Mononuclear cell (primary cell): Measurements from ENCODE around the gene HRNR. TPM values are rescaled to one million over a fixed set of nuclear protein-coding genes. Genes with fewer than 3 reads are reported as not detected.
"Not testable (repeated sequence)": the region's sequence is repeated elsewhere in the genome, so short reads cannot be mapped to it uniquely, and the experiment has no call there.

Experiments used
- H3K27me3 ChIP-seq: 2 replicates; pipeline ENCODE4 v1.6.0; 2011; ENCODE audit warnings: low read length, control low read depth; ENCODE audit not compliant: insufficient read depth
- H3K4me1 ChIP-seq: 2 replicates; pipeline ENCODE4 v1.5.1; 2011; ENCODE audit warnings: mild to moderate bottlenecking, low read length, control low read depth; ENCODE audit not compliant: insufficient read depth
- H3K4me3 ChIP-seq: 2 replicates; pipeline ENCODE4 v1.5.1; 2011; ENCODE audit warnings: mild to moderate bottlenecking, low read length, moderate library complexity
- H3K9me3 ChIP-seq: 2 replicates; pipeline ENCODE4 v1.5.1; 2011; ENCODE audit warnings: low read depth, mild to moderate bottlenecking, control low read depth, low read length
- total RNA-seq: library from RNA; depleted of rRNA; stranded (reverse); fragments of >200 nt; gene quantifications from one replicate; pipeline ENCODE4 v1.2.3, GENCODE V29; 2012

Gene HRNR
- total RNA-seq = under 0.01 TPM

DNA sequence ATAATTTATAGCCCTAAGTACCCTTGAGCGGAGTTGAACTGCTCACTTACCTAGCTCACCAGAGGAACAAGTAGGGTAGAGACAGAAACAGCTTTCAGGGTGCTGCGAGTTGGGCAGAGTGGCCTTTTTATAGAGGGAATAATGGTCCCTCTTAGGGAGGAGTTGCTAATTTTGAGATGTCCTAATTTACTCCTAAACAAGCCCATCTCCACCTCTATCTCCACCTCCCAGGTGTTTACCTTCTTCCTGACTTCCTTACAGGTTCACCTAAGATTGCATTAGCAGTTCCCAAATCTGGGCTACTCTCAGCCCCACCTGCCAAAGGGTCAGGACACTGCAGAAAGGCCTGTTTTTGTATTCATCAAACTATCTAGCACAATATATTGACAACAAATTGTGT is at the start of gene HRNR:
TSS of gene HRNR (minus strand) at position 101 of the 400 bp plus-strand sequence. CDS start 940 bp downstream, outside the sequence.
- no peaks in the 10 kb centered on the region for H3K27me3 ChIP-seq
- peaks cover 4% of the 10 kb centered on the region for H3K9me3 ChIP-seq
- H3K4me1 ChIP-seq = no peaks in the 10 kb centered on the region
- no peak within 1 kb of the TSS for H3K4me3 ChIP-seq

DNA sequence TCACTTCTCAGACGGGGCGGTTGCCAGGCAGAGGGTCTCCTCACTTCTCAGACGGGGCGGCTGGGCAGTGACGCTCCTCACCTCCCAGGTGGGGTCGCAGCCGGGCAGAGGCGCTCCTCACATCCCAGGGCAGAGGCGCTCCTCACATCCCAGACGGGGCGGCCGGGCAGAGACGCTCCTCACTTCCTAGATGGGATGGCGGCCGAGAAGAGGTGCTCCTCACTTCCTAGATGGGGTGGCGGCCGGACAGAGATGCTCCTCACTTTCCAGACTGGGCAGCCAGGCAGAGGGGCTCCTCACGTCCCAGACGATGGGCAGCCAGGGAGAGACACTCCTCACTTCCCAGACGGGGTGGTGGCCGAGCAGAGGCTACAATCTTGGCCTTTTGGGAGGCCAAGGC is 32.4 kb upstream of the HRNR start:
- H3K4me1 ChIP-seq, H3K4me3 ChIP-seq, H3K9me3 ChIP-seq, H3K27me3 ChIP-seq: not testable (repeated sequence)

DNA sequence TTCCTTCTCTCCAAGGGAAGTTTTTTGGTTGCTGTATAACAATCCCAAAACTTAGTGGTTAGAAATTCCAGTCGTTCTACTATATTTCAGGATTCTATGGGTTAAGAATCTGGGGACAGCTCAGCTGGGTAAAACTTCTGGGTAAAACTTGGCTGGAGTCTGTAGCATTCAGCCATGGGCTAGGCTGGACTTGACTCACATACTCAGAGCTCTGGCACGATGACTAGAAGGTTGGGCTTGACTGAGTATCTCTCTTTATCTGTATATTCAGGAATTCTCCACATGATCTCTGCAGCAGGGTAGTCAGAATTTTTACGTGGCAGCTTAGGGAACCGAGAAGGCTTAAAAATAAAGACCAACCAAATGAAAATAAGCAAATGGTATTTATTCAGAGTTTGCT is 28.2 kb upstream of the HRNR start:
- H3K9me3 ChIP-seq = no peaks in the 10 kb centered on the region
- no peak overlapping the region for H3K4me3 ChIP-seq

DNA sequence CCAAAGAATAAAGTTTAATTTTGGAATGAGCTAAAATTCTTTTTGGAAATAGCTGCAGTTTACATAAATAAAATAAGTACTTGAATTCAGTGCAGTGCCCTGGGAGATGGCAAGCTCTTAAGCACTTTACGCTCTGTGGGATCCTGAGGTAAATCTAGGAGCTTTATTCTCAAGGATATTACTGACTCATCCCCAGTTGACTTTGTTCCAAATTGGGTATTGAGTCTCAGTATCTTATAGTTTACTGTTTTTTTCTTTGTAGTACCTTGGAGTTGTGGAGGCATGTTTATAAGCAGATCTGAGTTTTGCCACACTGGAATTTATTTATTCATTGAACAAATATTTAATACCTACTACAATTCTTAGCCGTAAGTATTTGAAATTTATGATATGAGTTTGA is 27.4 kb upstream of the HRNR start:
- no peaks in the 10 kb centered on the region for H3K9me3 ChIP-seq
- no peak overlapping the region for H3K4me3 ChIP-seq
- no peaks in the 10 kb centered on the region for H3K4me1 ChIP-seq
- no peaks in the 10 kb centered on the region for H3K27me3 ChIP-seq

More for the DNA sequence above, 28.2 kb upstream of the HRNR start:
- no peaks in the 10 kb centered on the region for H3K27me3 ChIP-seq
- H3K4me1 ChIP-seq = no peaks in the 10 kb centered on the region

DNA sequence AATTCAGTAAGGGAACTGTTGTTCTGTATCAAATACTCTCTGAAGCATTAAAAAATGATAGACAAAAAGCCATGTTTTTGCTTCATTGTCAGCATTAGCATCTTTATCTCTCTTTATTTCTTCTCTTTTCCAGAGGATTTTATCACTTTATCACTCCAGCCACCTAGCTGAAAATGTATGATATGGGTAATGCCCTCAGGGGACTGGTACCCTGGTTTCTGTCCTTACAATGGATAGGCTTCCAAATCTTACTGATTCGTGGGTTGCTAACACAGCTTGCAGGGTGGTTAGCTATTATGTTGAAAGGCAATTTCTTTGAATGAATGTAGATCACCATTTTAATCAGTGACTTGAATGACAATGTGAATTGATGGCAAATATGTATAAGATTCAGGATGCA is 23.3 kb upstream of the HRNR start:
- Histone ChIP-seq H3K4me3 (no peak overlapping the region), H3K4me1 (no peaks in the 10 kb centered on the region), H3K27me3 (no peaks in the 10 kb centered on the region), H3K9me3 (no peaks in the 10 kb centered on the region)

DNA sequence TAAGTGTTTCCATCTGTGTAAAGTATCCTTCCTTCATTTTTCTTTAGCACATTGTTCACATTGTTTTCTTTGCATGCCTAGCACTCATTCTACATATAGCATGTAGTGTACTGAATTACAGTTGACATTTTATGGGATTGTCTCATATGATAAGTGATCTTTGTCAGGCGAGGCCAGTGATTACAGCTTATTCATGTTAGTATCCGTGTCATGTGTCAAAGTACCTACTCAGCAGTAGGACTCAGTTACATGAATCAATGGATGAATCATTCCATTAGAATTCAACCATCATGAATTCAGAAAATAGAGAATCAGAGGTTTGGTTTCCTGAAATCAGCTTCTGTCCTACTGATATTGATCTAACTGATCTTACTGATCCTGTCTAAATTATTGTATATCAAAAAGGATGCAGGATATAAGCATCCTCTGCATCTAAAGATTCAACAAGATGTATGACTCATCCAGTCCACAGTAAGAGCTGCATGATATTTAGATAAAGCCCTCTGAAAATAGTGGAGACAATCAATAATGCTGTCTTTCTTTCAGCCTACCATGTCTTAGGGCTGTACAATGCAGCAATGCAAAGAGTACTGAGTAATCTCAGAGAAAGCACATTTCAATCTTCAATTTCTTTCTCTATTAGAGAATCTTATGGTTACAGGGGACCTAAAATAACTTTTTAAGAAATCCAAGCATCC is 20.7 kb upstream of the HRNR start:
- H3K4me1 ChIP-seq = no peaks in the 10 kb centered on the region

DNA sequence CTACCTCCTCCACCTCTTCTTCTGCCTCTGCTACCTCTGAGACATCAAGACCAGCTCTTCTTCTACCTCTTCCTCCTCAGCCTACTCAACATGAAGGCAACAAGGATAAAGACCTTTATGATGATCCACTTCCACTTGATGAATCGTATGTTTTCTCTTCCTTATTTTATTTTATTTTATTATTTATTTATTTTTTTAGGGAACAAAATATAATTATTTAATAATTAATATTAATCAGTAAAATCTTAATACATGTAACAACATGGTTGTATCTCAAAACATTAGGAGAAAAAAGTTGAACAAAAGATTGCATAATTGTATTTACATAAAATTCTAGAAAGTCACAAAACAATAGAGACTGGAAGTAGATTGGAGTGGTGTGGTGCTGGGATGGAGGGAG is 13.1 kb upstream of the HRNR start:
- no peak overlapping the region for H3K4me3 ChIP-seq
- H3K4me1 ChIP-seq = no peaks in the 10 kb centered on the region
- no peaks in the 10 kb centered on the region for H3K9me3 ChIP-seq
- H3K27me3 ChIP-seq = peaks cover 11% of the 10 kb centered on the region

More for the DNA sequence above, 20.7 kb upstream of the HRNR start:
- no peak overlapping the region for H3K4me3 ChIP-seq
- H3K9me3 ChIP-seq = no peaks in the 10 kb centered on the region
- peaks cover 3% of the 10 kb centered on the region for H3K27me3 ChIP-seq

DNA sequence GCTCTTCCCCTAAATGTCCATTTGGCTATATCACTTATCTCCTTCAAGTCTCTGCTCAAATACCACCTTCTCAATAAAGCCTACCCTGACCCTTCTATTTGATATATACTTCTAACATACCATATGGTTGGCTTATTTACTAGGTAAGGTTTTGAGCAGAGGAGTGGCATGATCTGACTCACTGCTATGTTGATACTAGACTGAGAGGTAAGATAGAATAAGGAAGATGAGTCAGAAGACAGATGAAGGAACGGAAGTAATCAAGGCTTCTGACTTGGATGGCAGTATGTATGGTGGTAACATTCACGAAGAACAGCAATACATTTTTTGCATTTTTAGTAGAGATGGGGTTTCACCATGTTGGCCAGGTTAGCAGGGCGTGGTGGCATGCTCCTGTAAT is 4.8 kb upstream of the HRNR start:
- no peaks in the 10 kb centered on the region for H3K9me3 ChIP-seq
- peaks cover 4% of the 10 kb centered on the region for H3K27me3 ChIP-seq
- no peaks in the 10 kb centered on the region for H3K4me1 ChIP-seq
- H3K4me3 ChIP-seq = no peak overlapping the region

DNA sequence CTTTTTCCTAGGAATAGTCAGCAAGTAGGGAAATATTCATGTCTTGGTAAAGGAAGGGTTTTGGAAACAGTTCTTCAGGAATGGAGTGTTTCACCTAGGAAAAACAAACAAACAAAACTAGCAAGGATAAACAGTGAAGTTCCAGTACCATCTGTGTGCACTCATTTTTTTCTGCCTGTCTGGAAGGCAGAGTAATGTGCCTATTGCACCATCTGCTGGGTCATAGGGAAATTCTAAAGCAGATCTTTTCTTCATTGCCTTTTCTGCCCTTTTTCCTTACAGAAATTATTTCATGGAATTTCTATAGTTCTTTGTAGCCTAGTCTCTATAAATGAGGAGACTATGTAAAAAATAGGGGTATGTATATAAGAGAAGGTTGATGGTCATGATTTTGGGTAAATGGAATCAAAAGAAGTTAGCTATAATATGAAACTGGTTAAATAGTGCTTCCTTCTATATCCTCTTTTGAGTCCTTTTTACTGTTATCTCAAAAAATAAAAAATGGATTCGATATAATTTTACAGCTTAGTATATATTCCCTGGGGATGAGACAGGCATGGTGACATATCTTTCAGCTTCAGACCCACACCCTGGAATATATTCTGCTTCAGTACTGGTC is 3.4 kb upstream of the HRNR start:
- peaks cover 4% of the 10 kb centered on the region for H3K27me3 ChIP-seq
- no peaks in the 10 kb centered on the region for H3K4me1 ChIP-seq
- no peak overlapping the region for H3K4me3 ChIP-seq
- no peaks in the 10 kb centered on the region for H3K9me3 ChIP-seq

DNA sequence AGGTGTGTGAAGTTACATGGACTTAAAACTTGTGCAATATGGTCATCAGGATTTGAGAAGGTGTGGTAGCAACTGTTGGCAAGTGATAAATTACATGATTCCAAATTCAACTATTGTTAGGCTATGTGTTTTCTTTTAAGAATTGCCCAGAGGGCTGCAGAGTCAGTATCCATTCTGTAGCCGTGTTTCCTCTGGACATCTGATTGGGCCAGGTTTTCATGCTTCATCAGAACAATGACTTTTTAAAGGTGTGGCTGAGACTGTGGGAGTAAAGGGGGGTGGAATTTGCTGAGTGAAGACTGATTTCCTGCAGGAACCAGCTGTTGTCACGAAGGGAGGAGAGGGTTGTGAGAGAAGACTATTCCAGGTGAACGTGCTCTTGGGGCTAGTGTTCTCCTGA is 1.7 kb upstream of the HRNR start:
- Histone ChIP-seq H3K27me3 (no peaks in the 10 kb centered on the region), H3K9me3 (peaks cover 4% of the 10 kb centered on the region), H3K4me1 (no peaks in the 10 kb centered on the region), H3K4me3 (no peak overlapping the region)

DNA sequence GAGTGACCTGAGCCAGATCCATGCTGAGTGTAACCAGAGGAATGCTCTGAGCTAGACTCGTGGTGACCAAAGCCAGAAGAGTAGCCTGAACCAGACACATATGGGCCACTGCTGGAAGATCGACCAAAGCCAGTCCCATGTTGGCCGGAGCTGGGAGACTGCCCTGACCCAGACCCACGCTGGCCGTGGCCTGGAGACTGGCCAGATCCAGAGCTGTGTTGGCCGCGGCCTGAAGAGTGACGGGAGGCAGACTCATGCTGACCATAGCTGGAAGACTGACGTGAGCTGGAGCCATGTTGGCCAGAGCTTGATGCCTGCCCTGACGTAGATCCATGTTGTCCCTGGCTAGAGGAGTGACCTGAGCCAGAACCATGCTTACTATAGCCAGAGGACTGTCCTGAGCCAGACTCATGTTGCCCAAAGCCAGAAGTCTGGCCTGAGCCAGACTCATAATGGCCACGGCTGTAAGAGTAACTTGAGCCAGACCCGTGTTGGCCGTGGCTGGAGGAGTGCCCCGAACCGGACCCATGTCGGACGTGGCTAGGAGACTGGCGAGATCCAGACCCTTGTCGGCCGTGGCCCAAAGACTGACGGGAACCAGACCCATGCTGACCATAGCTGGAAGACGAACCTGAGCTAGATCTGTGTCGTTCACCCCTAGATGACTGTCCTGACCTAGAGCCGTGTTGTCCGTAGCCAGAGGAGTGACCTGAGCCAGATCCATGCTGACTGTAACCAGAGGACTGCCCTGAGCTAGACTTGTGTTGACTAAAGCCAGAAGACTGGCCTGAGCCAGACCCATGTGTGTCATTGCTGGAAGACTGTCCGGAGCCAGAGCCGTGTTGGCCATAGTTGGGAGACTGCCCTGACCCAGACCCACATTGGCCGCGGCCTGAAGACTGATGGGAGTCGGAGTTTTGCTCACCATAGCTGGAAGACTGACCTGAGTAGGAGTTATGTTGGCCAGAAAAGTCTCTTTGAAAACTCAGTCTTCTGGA is 3.5 kb downstream of the HRNR start:
- H3K4me1 ChIP-seq = no peaks in the 10 kb centered on the region
- H3K9me3 ChIP-seq = peaks cover 4% of the 10 kb centered on the region
- H3K27me3 ChIP-seq = no peaks in the 10 kb centered on the region
- H3K4me3 ChIP-seq = no peak overlapping the region

DNA sequence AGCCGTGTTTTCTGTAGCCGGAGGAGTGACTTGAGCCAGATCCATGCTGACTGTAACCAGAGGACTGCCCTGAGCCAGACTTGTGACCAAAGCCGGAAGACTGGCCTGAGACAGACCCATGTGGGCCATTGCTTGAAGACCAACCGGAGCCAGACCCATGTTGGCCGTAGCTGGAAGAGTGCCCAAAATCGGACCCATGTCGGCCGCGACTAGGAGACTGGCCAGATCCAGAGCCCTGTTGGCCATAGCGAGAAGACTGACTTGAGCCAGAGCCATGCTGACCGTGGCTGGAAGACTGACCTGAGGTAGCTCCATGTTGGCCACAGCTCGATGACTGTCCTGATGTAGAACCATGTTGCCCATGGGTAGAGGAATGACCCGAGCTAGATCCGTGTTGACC is 4.6 kb downstream of the HRNR start:
- H3K4me3 ChIP-seq, H3K9me3 ChIP-seq, H3K4me1 ChIP-seq, H3K27me3 ChIP-seq: not testable (repeated sequence)

DNA sequence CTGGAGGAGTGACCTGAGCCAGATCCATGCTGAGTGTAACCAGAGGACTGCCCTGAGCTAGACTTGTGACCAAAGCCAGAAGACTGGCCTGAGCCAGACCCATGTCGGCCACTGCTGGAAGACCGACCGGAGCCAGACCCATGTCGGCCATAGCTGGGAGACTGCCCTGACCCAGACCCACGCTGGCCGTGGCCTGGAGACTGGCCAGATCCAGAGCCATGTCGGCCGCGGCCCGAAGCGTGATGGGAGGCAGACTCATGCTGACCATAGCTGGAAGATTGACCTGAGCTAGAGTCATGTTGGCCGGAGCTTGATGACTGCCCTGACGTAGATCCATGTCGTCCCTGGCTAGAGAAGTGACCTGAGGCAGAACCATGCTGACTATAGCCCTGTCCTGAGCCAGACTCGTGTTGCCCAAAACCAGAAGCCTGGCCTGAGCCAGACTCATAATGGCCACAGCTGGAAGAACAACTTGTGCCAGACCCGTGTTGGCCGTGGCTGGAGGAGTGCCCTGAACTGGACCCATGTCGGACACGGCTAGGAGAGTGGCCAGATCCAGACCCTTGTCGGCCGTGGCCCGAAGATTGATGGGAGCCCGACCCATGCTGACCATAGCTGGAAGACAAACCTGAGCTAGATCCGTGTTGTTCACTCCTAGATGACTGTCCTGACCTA is 5.1 kb downstream of the HRNR start:
- H3K27me3 ChIP-seq = no peaks in the 10 kb centered on the region
- peaks cover 4% of the 10 kb centered on the region for H3K9me3 ChIP-seq
- no peaks in the 10 kb centered on the region for H3K4me1 ChIP-seq
- H3K4me3 ChIP-seq = no peak overlapping the region

DNA sequence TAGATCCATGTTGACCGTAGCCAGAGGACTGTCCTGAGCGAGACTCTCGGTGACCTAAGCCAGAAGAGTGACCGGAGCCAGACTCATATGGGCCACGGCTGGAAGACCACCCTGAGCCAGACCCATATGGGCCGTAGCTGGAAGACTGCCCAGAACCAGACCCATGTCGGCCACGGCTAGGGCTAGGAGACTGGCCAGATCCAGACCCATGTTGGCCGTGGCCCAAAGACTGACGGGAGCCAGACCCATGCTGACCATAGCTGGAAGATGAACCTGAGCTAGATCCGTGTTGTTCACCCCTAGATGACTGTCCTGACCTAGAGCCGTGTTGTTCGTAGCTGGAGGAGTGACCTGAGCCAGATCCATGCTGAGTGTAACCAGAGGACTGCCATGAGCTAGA is 8.4 kb downstream of the HRNR start:
- not testable (repeated sequence) for H3K4me1 ChIP-seq, H3K9me3 ChIP-seq, H3K4me3 ChIP-seq, H3K27me3 ChIP-seq

DNA sequence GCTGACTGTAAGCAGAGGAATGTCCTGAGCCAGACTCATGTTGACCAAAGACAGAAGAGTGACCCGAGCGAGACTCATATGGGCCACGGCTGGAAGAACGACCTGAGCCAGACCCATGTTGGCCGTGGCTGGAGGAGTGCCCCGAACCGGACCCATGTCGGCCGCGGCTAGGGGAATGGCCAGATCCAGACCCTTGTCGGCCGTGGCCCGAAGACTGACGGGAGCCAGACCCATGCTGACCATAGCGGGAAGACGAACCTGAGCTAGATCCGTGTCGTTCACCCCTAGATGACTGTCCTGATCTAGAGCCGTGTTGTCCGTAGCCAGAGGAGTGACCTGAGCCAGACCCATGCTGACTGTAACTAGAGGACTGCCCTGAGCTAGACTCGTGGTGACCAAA is 9.1 kb downstream of the HRNR start:
- H3K27me3 ChIP-seq, H3K4me1 ChIP-seq, H3K9me3 ChIP-seq, H3K4me3 ChIP-seq: not testable (repeated sequence)
